GM12865 (cell line): ENCODE data around the gene MBP.

Source experiments
- DNase-seq: peaks from one replicate; pipeline ENCODE4 v3.0.0; 2010; ENCODE audit warnings: low read depth
- H3K4me3 ChIP-seq: 2 replicates; pipeline ENCODE4 v1.5.1; 2011; ENCODE audit warnings: mild to moderate bottlenecking, low read depth, low read length, control low read depth
- CTCF ChIP-seq: IDR thresholded peaks from 2 replicates; pipeline ENCODE4 v1.5.1; 2011; ENCODE audit warnings: low read length, control low read depth, low read depth, inconsistent platforms; ENCODE audit not compliant: insufficient read depth; ENCODE audit errors: missing control alignments

Gene MBP

GRCh38 chr18:77162580-77162979, 30.0 kb upstream of the MBP start:
- H3K4me3 ChIP-seq: no peak overlapping the region
- no peak for TF ChIP-seq CTCF
- no peak for DNase-seq

- no peak for TF ChIP-seq CTCF
- H3K4me3 ChIP-seq: no peak overlapping the region
- no peak for DNase-seq
Measured at GRCh38 chr18:77161961-77162360, 29.4 kb upstream of the MBP start.

- TF ChIP-seq CTCF: no peak
- DNase-seq: no peak
- H3K4me3 ChIP-seq: no peak overlapping the region
Measured at GRCh38 chr18:77161383-77161782, 28.8 kb upstream of the MBP start.

- no peak overlapping the region for H3K4me3 ChIP-seq
- DNase-seq: no peak
- no peak for TF ChIP-seq CTCF
Measured at GRCh38 chr18:77160515-77160914, 27.9 kb upstream of the MBP start.

- no peak overlapping the region for H3K4me3 ChIP-seq
- no peak for DNase-seq
- TF ChIP-seq CTCF: no peak
Measured at GRCh38 chr18:77157312-77157711, 24.7 kb upstream of the MBP start.

- no peak for TF ChIP-seq CTCF
- DNase-seq: no peak
- no peak overlapping the region for H3K4me3 ChIP-seq
Measured at GRCh38 chr18:77155031-77155430, 22.4 kb upstream of the MBP start.

- no peak for DNase-seq
- no peak overlapping the region for H3K4me3 ChIP-seq
- no peak for TF ChIP-seq CTCF
Measured at GRCh38 chr18:77153404-77153803, 20.8 kb upstream of the MBP start.
